HG03460 (cell line): ENCODE measurements around the gene ATP8A1.
"Not testable (repeated sequence)": the region's sequence is repeated elsewhere in the genome, so short reads cannot be mapped to it uniquely, and the experiment has no call there.

Experiments used
- ATAC-seq: cut with Tn5 transposase; IDR thresholded peaks from one replicate; pipeline ENCODE4 v1.9.1; 2021; ENCODE audit not compliant: unreplicated experiment

The ATP8A1 gene

GRCh38 chr4:42513748-42514492 lies 143.0 kb downstream of the ATP8A1 start:
- no peak for ATAC-seq

GRCh38 chr4:42512226-42512625 lies 144.7 kb downstream of the ATP8A1 start:
- ATAC-seq: no peak

DNA sequence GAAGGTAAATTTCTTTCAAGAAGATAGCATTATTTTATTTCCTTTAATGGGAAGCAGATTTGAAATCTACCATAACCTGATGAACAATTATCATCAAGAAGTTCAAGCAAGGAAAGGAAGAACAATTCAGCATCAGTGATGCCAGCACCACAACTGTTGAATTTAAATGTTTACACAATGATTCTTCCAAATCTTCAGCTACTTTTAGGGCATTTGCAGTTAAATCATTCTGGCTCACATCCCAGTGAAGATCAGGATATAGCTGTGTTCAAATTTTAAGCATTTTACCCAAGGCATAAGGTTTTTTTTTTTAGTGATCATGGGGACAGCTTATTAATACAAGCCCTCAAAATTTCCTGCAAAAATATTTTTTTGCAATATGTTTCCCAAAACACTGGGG lies 146.7 kb downstream of the ATP8A1 start:
- ATAC-seq: no peak

- no peak for ATAC-seq
These were observed 155.1 kb downstream of the ATP8A1 start for GRCh38 chr4:42501624-42502401.

GRCh38 chr4:42498040-42498439 lies 158.9 kb downstream of the ATP8A1 start:
- no peak for ATAC-seq

- ATAC-seq: no peak
These were observed 159.6 kb downstream of the ATP8A1 start for GRCh38 chr4:42497142-42497910.

- no peak for ATAC-seq
These were observed 163.9 kb downstream of the ATP8A1 start for GRCh38 chr4:42492962-42493361.

- ATAC-seq: no peak
These were observed 166.9 kb downstream of the ATP8A1 start for GRCh38 chr4:42490015-42490414.

DNA sequence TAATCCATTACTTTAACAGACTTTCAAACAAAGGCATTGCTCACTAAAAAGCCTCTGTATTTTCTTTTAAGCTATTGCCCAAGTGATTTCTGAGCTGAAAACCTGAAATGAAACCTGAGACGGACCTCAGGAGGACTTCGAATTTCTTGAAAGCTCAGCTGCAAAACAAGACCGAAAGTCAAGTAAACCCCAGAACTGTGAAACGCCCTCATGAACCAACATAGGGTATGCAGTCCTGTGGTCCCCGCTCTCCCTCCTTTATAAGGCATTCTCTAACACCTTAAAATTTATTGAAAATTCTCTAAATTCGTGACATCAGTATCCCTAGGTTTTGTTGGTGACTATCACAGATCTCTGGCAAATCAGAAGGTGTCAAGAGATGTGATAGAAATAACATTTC lies 167.8 kb downstream of the ATP8A1 start:
- peak; percentile 85 for ATAC-seq

- ATAC-seq: no peak
These were observed 168.4 kb downstream of the ATP8A1 start for GRCh38 chr4:42488554-42488953.

GRCh38 chr4:42488114-42488513 lies 168.8 kb downstream of the ATP8A1 start:
- ATAC-seq: peak; percentile 73

DNA sequence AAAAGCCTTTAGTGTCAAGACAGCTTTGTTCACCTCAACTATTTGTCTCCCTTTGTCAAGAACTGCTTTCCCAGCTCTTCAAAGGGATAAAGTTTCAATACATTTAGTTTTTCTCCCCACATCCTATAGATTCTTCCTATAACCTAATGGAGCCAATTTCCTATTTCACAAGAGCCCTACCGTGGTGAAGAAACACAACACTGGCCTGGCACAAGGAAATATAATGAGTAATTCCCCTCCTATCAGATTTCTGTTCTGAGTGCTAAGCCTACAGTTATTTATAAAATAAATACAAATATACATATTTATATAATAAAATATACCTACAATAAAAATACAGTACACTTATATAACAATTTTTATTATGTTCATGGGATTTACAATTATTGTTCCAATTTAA lies 169.7 kb downstream of the ATP8A1 start:
- no peak for ATAC-seq

DNA sequence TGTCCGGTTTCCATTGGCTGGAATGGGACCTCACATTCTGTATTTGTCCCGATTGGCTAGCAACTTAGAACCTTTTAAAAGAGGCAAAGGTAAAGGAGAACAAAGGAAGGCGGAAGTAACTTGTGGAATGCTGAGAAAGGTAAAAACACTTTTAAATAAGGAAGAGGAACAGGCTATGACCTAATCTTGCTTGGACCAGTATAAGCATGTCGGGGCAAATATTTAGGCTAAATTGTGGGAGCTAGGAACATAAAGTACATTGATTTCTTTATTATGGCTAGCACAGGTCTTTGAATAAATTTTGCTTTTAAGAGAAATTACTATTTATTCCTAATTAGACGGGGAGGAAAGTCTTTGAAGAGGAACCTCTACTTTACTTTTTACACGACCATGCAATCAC lies 170.7 kb downstream of the ATP8A1 start:
- not testable (repeated sequence) for ATAC-seq

- no peak for ATAC-seq
These were observed 172.3 kb downstream of the ATP8A1 start for GRCh38 chr4:42484630-42485029.

GRCh38 chr4:42483426-42484379 lies 173.2 kb downstream of the ATP8A1 start:
- ATAC-seq: no peak

DNA sequence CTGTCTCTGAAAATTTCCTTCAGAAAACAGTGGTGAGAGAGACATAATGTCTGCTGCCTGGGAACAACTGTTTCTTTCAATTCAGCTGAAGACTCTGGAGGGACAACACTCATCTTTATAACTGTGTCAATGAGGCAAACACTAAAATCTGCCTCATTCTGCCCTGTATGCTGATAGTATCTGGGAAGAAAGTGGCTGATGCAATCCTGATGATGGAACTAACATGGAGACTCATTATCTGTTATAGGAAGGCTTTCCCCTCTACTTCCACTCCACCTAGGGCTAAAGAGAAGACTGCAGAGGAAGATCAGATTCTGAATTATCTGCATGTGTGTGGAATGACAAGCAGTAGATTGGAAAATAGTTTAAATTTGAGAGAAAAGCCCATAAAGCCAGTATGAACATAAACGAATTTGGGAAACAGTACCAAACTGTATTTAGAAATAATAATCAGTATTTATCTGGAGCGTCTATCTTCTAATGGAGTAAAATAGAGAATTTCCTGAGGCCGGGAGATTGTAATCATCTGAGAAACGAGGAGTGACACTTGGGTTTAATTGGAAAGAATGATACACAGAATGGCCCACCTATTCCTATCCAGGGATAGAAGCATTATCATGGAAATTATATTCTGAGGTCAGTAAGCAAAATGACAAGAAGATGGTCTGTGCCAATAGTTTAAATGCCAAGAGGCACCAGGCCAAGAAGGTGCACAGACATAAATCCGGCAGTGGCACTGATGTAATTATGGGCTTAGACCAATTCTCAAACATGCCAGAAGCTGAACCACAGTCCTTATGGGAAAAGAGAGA lies 174.2 kb downstream of the ATP8A1 start:
- ATAC-seq: no peak

- ATAC-seq: no peak
These were observed 176.2 kb downstream of the ATP8A1 start for GRCh38 chr4:42480717-42481116.

GRCh38 chr4:42480281-42480680 lies 176.6 kb downstream of the ATP8A1 start:
- no peak for ATAC-seq

GRCh38 chr4:42478946-42479345 lies 178.0 kb downstream of the ATP8A1 start:
- ATAC-seq: no peak

GRCh38 chr4:42478509-42478908 lies 178.4 kb downstream of the ATP8A1 start:
- no peak for ATAC-seq
